GM23338 (cell line): Measurements from ENCODE around the gene ATP2A3. TPM values are rescaled to one million over a fixed set of nuclear protein-coding genes. Genes with fewer than 3 reads are reported as not detected.

Experiments
- ATAC-seq: fragments of 200-7000 bp; cut with Tn5 transposase; 3 replicates; pipeline ENCODE4 v1.9.1; 2020
- DNase-seq: peaks from one replicate; pipeline ENCODE4 v3.0.0-alpha.2; 2015; ENCODE audit warnings: low spot score
- H2AFZ ChIP-seq: fragments of 200-600 bp; sonication (generic); 2 replicates; pipeline ENCODE4 v1.8.0; 2016; ENCODE audit warnings: antibody characterized with exemption, mild to moderate bottlenecking, moderate library complexity
- H3F3A ChIP-seq: fragments of 200-600 bp; sonication (generic); replicated peaks from 2 replicates; pipeline ENCODE4 v1.8.0; 2017; ENCODE audit warnings: antibody characterized with exemption, mixed run types, low read depth
- H3K27ac ChIP-seq: fragments of 200-600 bp; sonication (generic); 2 replicates; pipeline ENCODE4 v1.6.1; 2016; ENCODE audit warnings: low read depth
- H3K27me3 ChIP-seq: fragments of 200-600 bp; sonication (generic); 2 replicates; pipeline ENCODE4 v1.8.0; 2016; ENCODE audit warnings: mild to moderate bottlenecking, mixed run types, moderate library complexity; ENCODE audit not compliant: insufficient read depth
- H3K36me3 ChIP-seq: fragments of 200-600 bp; sonication (generic); 2 replicates; pipeline ENCODE4 v1.8.0; 2016; ENCODE audit warnings: mild to moderate bottlenecking; ENCODE audit not compliant: insufficient read depth
- H3K4me1 ChIP-seq: fragments of 200-600 bp; sonication (generic); 2 replicates; pipeline ENCODE4 v1.8.0; 2016; ENCODE audit warnings: mild to moderate bottlenecking, moderate library complexity; ENCODE audit not compliant: insufficient read depth
- H3K4me2 ChIP-seq: fragments of 200-600 bp; sonication (generic); 2 replicates; pipeline ENCODE4 v1.7.1; 2017; ENCODE audit warnings: mixed run types
- H3K4me3 ChIP-seq: fragments of 200-600 bp; sonication (generic); 2 replicates; pipeline ENCODE4 v1.6.1; 2016; ENCODE audit warnings: mixed run types
- H3K79me2 ChIP-seq: fragments of 200-600 bp; sonication (generic); replicated peaks from 2 replicates; pipeline ENCODE4 v1.8.0; 2017; ENCODE audit warnings: mild to moderate bottlenecking; ENCODE audit not compliant: insufficient read depth
- H3K9me2 ChIP-seq: fragments of 200-600 bp; sonication (generic); 2 replicates; pipeline ENCODE4 v1.8.0; 2017; ENCODE audit not compliant: insufficient read depth
- H4K20me1 ChIP-seq: fragments of 200-600 bp; sonication (generic); replicated peaks from 2 replicates; pipeline ENCODE4 v1.8.0; 2017; ENCODE audit warnings: mild to moderate bottlenecking; ENCODE audit not compliant: insufficient read depth
- H3K27ac Mint-ChIP-seq: 2 replicates; pipeline ENCODE4 v1.8.0; 2020; ENCODE audit warnings: inconsistent platforms, mild to moderate bottlenecking, moderate library complexity, mixed read lengths
- H3K27me3 Mint-ChIP-seq: 3 replicates; pipeline ENCODE4 v1.8.0; 2022; ENCODE audit warnings: low read depth, mild to moderate bottlenecking, moderate library complexity, mixed read lengths, inconsistent platforms; ENCODE audit not compliant: insufficient read depth, poor library complexity
- H3K36me3 Mint-ChIP-seq: 3 replicates; pipeline ENCODE4 v1.8.0; 2021; ENCODE audit warnings: low read depth, mild to moderate bottlenecking, inconsistent platforms, moderate library complexity, mixed read lengths
- H3K4me1 Mint-ChIP-seq: 3 replicates; pipeline ENCODE4 v1.8.0; 2020; ENCODE audit warnings: mild to moderate bottlenecking, inconsistent platforms, mixed read lengths
- H3K4me3 Mint-ChIP-seq: 3 replicates; pipeline ENCODE4 v1.8.0; 2021; ENCODE audit warnings: moderate library complexity, mild to moderate bottlenecking, inconsistent platforms, mixed read lengths
- H3K9me3 Mint-ChIP-seq: 3 replicates; pipeline ENCODE4 v1.8.0; 2020; ENCODE audit warnings: moderate library complexity, mild to moderate bottlenecking, inconsistent platforms, mixed read lengths
- CTCF ChIP-seq, 2 experiments: fragments of 200-600 bp in 1 of 2; sonication (generic) in 1 of 2; conservative IDR thresholded peaks; 2 replicates each; pipeline versions ENCODE4 v1.5.1 to v1.6.1; 2016 to 2017; ENCODE audit warnings: antibody characterized with exemption in 2 of 2, low read depth in 2 of 2, mild to moderate bottlenecking in 2 of 2, moderate library complexity in 1 of 2
- EZH2 ChIP-seq: fragments of 200-600 bp; sonication (generic); IDR thresholded peaks from one replicate; pipeline ENCODE4 v1.8.0; 2017; ENCODE audit warnings: antibody characterized with exemption, mild to moderate bottlenecking, low read depth; ENCODE audit not compliant: unreplicated experiment
- EZH2phosphoT487 ChIP-seq: fragments of 200-600 bp; sonication (generic); IDR thresholded peaks from one replicate; pipeline ENCODE4 v1.8.1; 2018; ENCODE audit warnings: antibody characterized with exemption; ENCODE audit not compliant: unreplicated experiment
- NANOG ChIP-seq: IDR thresholded peaks from 2 replicates; pipeline ENCODE4 v1.6.1; 2016; ENCODE audit warnings: antibody characterized with exemption, borderline replicate concordance
- POLR2AphosphoS5 ChIP-seq: IDR thresholded peaks from 2 replicates; pipeline ENCODE4 v1.6.1; 2016; ENCODE audit warnings: antibody characterized with exemption, low read depth
- STAT1 ChIP-seq: IDR thresholded peaks from one replicate; pipeline ENCODE4 v1.6.1; 2016; ENCODE audit warnings: antibody characterized with exemption; ENCODE audit not compliant: unreplicated experiment
- ZNF114 ChIP-seq: fragments of 250-450 bp; sonication (Bioruptor Pico); IDR thresholded peaks from 2 replicates; pipeline ENCODE4 v1.5.0; 2020; ENCODE audit warnings: mild to moderate bottlenecking, moderate library complexity
- ZNF331 ChIP-seq: fragments of 250-450 bp; sonication (Bioruptor Pico); IDR thresholded peaks from 2 replicates; pipeline ENCODE4 v1.5.0; 2020; ENCODE audit warnings: low read depth, mild to moderate bottlenecking, moderate library complexity
- polyA plus RNA-seq: library from polyadenylated mRNA; unstranded; fragments of >200 nt; fragmentation: Nextera tagmentation; extraction: Ambion mirVana; gene quantifications from 2 replicates; pipeline ENCODE4 v1.2.1, GENCODE V29; 2016
- total RNA-seq: library from RNA; depleted of rRNA; stranded (reverse); fragments of >200 nt; shearing (Covaris generic); gene quantifications from 2 replicates; pipeline ENCODE4 v1.2.3, GENCODE V29; 2014
- TF ChIP-seq, protein P1 (sequence below): IDR thresholded peaks from 2 replicates; pipeline ENCODE4 v1.6.1; 2016; ENCODE audit warnings: antibody characterized with exemption
- TF ChIP-seq, protein P2 (sequence below): IDR thresholded peaks from one replicate; pipeline ENCODE4 v1.6.1; 2018; ENCODE audit warnings: antibody characterized with exemption; ENCODE audit not compliant: unreplicated experiment
- TF ChIP-seq, protein P3 (sequence below): fragments of 250-450 bp; sonication (Bioruptor Pico); IDR thresholded peaks from 2 replicates; pipeline ENCODE4 v1.5.0; 2020; ENCODE audit warnings: mild to moderate bottlenecking, moderate library complexity

Gene ATP2A3
- total and polyA plus RNA-seq, 2 experiments from 2014 or later: 9.6 to 35.2 TPM

GRCh38 chr17:3947318-3947810, 16.9 kb downstream of the ATP2A3 start (continued):
- TF ChIP-seq, protein P1, sequence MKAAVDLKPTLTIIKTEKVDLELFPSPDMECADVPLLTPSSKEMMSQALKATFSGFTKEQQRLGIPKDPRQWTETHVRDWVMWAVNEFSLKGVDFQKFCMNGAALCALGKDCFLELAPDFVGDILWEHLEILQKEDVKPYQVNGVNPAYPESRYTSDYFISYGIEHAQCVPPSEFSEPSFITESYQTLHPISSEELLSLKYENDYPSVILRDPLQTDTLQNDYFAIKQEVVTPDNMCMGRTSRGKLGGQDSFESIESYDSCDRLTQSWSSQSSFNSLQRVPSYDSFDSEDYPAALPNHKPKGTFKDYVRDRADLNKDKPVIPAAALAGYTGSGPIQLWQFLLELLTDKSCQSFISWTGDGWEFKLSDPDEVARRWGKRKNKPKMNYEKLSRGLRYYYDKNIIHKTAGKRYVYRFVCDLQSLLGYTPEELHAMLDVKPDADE: no peak
- no peak for TF ChIP-seq ZNF114 (CRISPR knock-in tag)

DNA sequence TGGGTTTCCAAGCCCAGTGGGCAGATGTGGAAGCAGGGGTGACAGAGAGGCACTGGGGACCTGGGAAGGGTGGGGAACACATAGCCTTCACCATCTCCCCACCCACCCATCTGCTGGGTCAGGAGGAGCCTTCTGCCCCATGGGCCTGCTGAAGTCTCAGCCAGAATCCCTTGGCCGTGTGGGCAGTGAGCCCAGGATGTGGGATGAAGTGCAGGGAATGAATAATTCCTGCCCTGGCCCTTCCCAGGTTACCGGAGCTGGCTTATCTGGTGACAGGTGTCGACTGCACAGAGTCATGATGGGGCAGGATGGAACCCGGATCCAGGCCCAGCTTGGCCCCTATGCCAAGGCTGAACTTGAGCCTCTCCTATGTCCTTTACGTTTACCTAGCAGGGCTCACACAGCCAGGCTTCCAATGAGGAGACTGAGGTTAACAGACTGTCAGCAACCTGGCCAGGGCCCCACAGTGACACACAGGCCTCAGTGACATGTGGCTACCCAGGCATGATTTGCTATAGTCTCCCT, 17.5 kb downstream of the ATP2A3 start:
- no peaks in the 10 kb centered on the region for H3K9me2 ChIP-seq
- Mint-ChIP-seq H3K4me1 (peaks cover 7% of the 10 kb centered on the region), H3K36me3 (no peaks in the 10 kb centered on the region; the same call in 2 of the 3 replicates), H3K27me3 (peaks cover 10% of the 10 kb centered on the region), H3K9me3 (no peaks in the 10 kb centered on the region; the same call in 2 of the 3 replicates), H3K4me3 (no peak overlapping the region), H3K27ac (no peak overlapping the region)
- H3K4me1 ChIP-seq: peaks cover 5% of the 10 kb centered on the region
- H2AFZ ChIP-seq: no peak overlapping the region
- DNase-seq (no peak), ATAC-seq (no peak)
- no peak overlapping the region for H3K4me2 ChIP-seq
- no peaks in the 10 kb centered on the region for H3F3A ChIP-seq
- H3K27ac ChIP-seq: no peak overlapping the region
- H4K20me1 ChIP-seq: no peaks in the 10 kb centered on the region
- no peaks in the 10 kb centered on the region for H3K27me3 ChIP-seq
- no peak overlapping the region for H3K4me3 ChIP-seq
- no peaks in the 10 kb centered on the region for H3K79me2 ChIP-seq
- no peaks in the 10 kb centered on the region for H3K36me3 ChIP-seq
- TF ChIP-seq CTCF (conservative IDR thresholded peaks at IDR 0.05; ENCODE audit: low read depth in 2 of 2) (no peak), STAT1 (no peak), POLR2AphosphoS5 (no peak), NANOG (no peak), EZH2phosphoT487 (no peak), EZH2 (no peak), ZNF331 (CRISPR knock-in tag) (no peak)
- TF ChIP-seq, protein P2, sequence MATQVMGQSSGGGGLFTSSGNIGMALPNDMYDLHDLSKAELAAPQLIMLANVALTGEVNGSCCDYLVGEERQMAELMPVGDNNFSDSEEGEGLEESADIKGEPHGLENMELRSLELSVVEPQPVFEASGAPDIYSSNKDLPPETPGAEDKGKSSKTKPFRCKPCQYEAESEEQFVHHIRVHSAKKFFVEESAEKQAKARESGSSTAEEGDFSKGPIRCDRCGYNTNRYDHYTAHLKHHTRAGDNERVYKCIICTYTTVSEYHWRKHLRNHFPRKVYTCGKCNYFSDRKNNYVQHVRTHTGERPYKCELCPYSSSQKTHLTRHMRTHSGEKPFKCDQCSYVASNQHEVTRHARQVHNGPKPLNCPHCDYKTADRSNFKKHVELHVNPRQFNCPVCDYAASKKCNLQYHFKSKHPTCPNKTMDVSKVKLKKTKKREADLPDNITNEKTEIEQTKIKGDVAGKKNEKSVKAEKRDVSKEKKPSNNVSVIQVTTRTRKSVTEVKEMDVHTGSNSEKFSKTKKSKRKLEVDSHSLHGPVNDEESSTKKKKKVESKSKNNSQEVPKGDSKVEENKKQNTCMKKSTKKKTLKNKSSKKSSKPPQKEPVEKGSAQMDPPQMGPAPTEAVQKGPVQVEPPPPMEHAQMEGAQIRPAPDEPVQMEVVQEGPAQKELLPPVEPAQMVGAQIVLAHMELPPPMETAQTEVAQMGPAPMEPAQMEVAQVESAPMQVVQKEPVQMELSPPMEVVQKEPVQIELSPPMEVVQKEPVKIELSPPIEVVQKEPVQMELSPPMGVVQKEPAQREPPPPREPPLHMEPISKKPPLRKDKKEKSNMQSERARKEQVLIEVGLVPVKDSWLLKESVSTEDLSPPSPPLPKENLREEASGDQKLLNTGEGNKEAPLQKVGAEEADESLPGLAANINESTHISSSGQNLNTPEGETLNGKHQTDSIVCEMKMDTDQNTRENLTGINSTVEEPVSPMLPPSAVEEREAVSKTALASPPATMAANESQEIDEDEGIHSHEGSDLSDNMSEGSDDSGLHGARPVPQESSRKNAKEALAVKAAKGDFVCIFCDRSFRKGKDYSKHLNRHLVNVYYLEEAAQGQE: no peak
- TF ChIP-seq, protein P1: no peak
- TF ChIP-seq, protein P3, sequence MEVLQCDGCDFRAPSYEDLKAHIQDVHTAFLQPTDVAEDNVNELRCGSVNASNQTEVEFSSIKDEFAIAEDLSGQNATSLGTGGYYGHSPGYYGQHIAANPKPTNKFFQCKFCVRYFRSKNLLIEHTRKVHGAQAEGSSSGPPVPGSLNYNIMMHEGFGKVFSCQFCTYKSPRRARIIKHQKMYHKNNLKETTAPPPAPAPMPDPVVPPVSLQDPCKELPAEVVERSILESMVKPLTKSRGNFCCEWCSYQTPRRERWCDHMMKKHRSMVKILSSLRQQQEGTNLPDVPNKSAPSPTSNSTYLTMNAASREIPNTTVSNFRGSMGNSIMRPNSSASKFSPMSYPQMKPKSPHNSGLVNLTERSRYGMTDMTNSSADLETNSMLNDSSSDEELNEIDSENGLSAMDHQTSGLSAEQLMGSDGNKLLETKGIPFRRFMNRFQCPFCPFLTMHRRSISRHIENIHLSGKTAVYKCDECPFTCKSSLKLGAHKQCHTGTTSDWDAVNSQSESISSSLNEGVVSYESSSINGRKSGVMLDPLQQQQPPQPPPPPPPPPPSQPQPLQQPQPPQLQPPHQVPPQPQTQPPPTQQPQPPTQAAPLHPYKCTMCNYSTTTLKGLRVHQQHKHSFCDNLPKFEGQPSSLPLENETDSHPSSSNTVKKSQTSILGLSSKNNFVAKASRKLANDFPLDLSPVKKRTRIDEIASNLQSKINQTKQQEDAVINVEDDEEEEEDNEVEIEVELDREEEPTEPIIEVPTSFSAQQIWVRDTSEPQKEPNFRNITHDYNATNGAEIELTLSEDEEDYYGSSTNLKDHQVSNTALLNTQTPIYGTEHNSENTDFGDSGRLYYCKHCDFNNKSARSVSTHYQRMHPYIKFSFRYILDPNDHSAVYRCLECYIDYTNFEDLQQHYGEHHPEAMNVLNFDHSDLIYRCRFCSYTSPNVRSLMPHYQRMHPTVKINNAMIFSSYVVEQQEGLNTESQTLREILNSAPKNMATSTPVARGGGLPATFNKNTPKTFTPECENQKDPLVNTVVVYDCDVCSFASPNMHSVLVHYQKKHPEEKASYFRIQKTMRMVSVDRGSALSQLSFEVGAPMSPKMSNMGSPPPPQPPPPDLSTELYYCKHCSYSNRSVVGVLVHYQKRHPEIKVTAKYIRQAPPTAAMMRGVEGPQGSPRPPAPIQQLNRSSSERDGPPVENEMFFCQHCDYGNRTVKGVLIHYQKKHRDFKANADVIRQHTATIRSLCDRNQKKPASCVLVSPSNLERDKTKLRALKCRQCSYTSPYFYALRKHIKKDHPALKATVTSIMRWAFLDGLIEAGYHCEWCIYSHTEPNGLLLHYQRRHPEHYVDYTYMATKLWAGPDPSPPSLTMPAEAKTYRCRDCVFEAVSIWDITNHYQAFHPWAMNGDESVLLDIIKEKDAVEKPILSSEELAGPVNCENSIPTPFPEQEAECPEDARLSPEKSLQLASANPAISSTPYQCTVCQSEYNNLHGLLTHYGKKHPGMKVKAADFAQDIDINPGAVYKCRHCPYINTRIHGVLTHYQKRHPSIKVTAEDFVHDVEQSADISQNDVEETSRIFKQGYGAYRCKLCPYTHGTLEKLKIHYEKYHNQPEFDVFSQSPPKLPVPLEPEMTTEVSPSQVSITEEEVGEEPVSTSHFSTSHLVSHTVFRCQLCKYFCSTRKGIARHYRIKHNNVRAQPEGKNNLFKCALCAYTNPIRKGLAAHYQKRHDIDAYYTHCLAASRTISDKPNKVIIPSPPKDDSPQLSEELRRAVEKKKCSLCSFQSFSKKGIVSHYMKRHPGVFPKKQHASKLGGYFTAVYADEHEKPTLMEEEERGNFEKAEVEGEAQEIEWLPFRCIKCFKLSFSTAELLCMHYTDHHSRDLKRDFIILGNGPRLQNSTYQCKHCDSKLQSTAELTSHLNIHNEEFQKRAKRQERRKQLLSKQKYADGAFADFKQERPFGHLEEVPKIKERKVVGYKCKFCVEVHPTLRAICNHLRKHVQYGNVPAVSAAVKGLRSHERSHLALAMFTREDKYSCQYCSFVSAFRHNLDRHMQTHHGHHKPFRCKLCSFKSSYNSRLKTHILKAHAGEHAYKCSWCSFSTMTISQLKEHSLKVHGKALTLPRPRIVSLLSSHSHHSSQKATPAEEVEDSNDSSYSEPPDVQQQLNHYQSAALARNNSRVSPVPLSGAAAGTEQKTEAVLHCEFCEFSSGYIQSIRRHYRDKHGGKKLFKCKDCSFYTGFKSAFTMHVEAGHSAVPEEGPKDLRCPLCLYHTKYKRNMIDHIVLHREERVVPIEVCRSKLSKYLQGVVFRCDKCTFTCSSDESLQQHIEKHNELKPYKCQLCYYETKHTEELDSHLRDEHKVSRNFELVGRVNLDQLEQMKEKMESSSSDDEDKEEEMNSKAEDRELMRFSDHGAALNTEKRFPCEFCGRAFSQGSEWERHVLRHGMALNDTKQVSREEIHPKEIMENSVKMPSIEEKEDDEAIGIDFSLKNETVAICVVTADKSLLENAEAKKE (CRISPR knock-in tag): no peak
